OCI-M2 (cell line): ENCODE results near the gene RABAC1.
"Not testable (repeated sequence)": the region's sequence is repeated elsewhere in the genome, so short reads cannot be mapped to it uniquely, and the experiment has no call there.

Experiments
- DNase-seq: peaks from one replicate; lab custom pipeline; 2025; ENCODE audit not compliant: unreplicated experiment; lab: John Stamatoyannopoulos, UW

The RABAC1 gene

GRCh38 chr19:41917676-41918075, 41.4 kb downstream of the RABAC1 start:
- no peak for DNase-seq

- no peak for DNase-seq
Measured at GRCh38 chr19:41915776-41916414, 43.2 kb downstream of the RABAC1 start.

GRCh38 chr19:41915021-41915775, 43.9 kb downstream of the RABAC1 start:
- no peak for DNase-seq

GRCh38 chr19:41914424-41914834, 44.7 kb downstream of the RABAC1 start:
- DNase-seq = not testable (repeated sequence)

- DNase-seq = no peak
Measured at GRCh38 chr19:41913538-41914423, 45.3 kb downstream of the RABAC1 start.

GRCh38 chr19:41912899-41913537, 46.1 kb downstream of the RABAC1 start:
- no peak for DNase-seq

- no peak for DNase-seq
Measured at GRCh38 chr19:41911889-41912731, 47.0 kb downstream of the RABAC1 start.

GRCh38 chr19:41910992-41911888, 47.9 kb downstream of the RABAC1 start:
- DNase-seq = no peak

- DNase-seq = no peak
Measured at GRCh38 chr19:41910240-41910991, 48.7 kb downstream of the RABAC1 start.

- no peak for DNase-seq
Measured at GRCh38 chr19:41909706-41910105, 49.4 kb downstream of the RABAC1 start.

GRCh38 chr19:41908724-41909464, 50.2 kb downstream of the RABAC1 start:
- DNase-seq = no peak

- DNase-seq = no peak
Measured at GRCh38 chr19:41907994-41908615, 51.0 kb downstream of the RABAC1 start.

GRCh38 chr19:41906916-41907680, 52.0 kb downstream of the RABAC1 start:
- no peak for DNase-seq
